Natural killer cell (primary cell): ENCODE measurements around the gene CPEB4. TPM values are rescaled to one million over a fixed set of nuclear protein-coding genes. Genes with fewer than 3 reads are reported as not detected.

Experiments
- ATAC-seq, 3 donors: fragments of 150-1000 bp in 2 of 3; fragments of 200-7000 bp in 1 of 3; cut with Tn5 transposase; 1 replicate in 1 of 3; 2 replicates in 2 of 3; pipeline ENCODE4 v1.10.0; 2021; ENCODE audit warnings: mild to moderate bottlenecking in 2 of 3, moderate library complexity in 2 of 3
- DNase-seq, 2 donors: peaks; one replicate each; pipeline versions ENCODE4 v3.0.0 to v3.0.0-alpha.2; 2013 to 2021; ENCODE audit warnings: mixed read lengths in 1 of 2
- H3K27ac ChIP-seq: one replicate; pipeline ENCODE4 v1.5.1; 2013; ENCODE audit warnings: mild to moderate bottlenecking, low read length
- H3K27me3 ChIP-seq: one replicate; pipeline ENCODE4 v1.6.1; 2013; ENCODE audit warnings: low read length; ENCODE audit not compliant: control insufficient read depth, insufficient read depth
- H3K36me3 ChIP-seq: one replicate; pipeline ENCODE4 v1.6.1; 2013; ENCODE audit warnings: low read length; ENCODE audit not compliant: control insufficient read depth, insufficient read depth
- H3K4me1 ChIP-seq: one replicate; pipeline ENCODE4 v1.6.1; 2013; ENCODE audit warnings: low read length; ENCODE audit not compliant: control insufficient read depth, insufficient read depth
- H3K4me3 ChIP-seq: one replicate; pipeline ENCODE4 v1.5.1; 2013; ENCODE audit warnings: low read length
- H3K9me3 ChIP-seq: one replicate; pipeline ENCODE4 v1.6.1; 2013; ENCODE audit warnings: low read length; ENCODE audit not compliant: control insufficient read depth, insufficient read depth
- H3K27ac Mint-ChIP-seq, 2 donors: one replicate each; pipeline ENCODE4 v1.8.0; 2022; ENCODE audit warnings: mild to moderate bottlenecking in 2 of 2, mixed read lengths in 2 of 2, moderate library complexity in 1 of 2
- H3K27me3 Mint-ChIP-seq, 2 donors: one replicate each; pipeline ENCODE4 v1.8.0; 2022; ENCODE audit warnings: low read depth in 2 of 2, mixed read lengths in 2 of 2
- H3K36me3 Mint-ChIP-seq: one replicate; pipeline ENCODE4 v1.8.0; 2022; ENCODE audit warnings: mixed read lengths
- H3K4me1 Mint-ChIP-seq, 2 donors: one replicate each; pipeline ENCODE4 v1.8.0; 2022; ENCODE audit warnings: mixed read lengths in 2 of 2
- H3K4me3 Mint-ChIP-seq: one replicate; pipeline ENCODE4 v1.8.0; 2022; ENCODE audit warnings: mild to moderate bottlenecking, moderate library complexity, mixed read lengths
- H3K9me3 Mint-ChIP-seq, 2 donors: one replicate each; pipeline ENCODE4 v1.8.0; 2022; ENCODE audit warnings: mixed read lengths in 2 of 2
- CTCF ChIP-seq: fragments of 200-600 bp; IDR thresholded peaks from one replicate; pipeline ENCODE4 v1.8.0; 2022; ENCODE audit warnings: antibody characterized with exemption
- WGBS: methylation state at CpG from one replicate; pipeline ENCODE4 v1.1.7; 2013; ENCODE audit warnings: missing lambda C conversion rate; ENCODE audit not compliant: insufficient coverage; 5-methylcytosine and 5-hydroxymethylcytosine counted together
- intact Hi-C: fragments of 100-400 bp; cut with micrococcal nuclease; formaldehyde crosslinking; loops from one replicate; pipeline ENCODE4 v1.14.2; 2022
- total RNA-seq, 4 donors: library from RNA; stranded (reverse); fragments of 120-200 nt in 1 of 4; gene quantifications; one replicate each; pipeline versions ENCODE4 v1.2.3 to v1.2.4, GENCODE V29; 2013 to 2022

CPEB4 gene
- total RNA-seq, 3 donors from 2014 or later (not counting 1 experiment from before 2014, with no cell fraction given), result 44.4 to 60.4 (median 55.1) TPM

- H3K4me3 ChIP-seq, result no peak overlapping the region
- no peaks in the 10 kb centered on the region for H3K27me3 Mint-ChIP-seq
- H3K27me3 ChIP-seq, result no peaks in the 10 kb centered on the region
- H3K36me3 ChIP-seq, result peaks cover 7% of the 10 kb centered on the region
- H3K27ac Mint-ChIP-seq, result no peak overlapping the region
- H3K36me3 Mint-ChIP-seq, result no peaks in the 10 kb centered on the region
- intact Hi-C loops, result loop anchor here (1.0 kb wide), 1 partner anchor 306 kb away; no protein-coding TSS in a partner anchor
- DNase-seq (no peak), ATAC-seq (no peak)
- no peak overlapping the region for H3K4me3 Mint-ChIP-seq
- H3K9me3 ChIP-seq, result no peaks in the 10 kb centered on the region
- no peaks in the 10 kb centered on the region for H3K9me3 Mint-ChIP-seq
- no peak for TF ChIP-seq CTCF
- no peaks in the 10 kb centered on the region for H3K4me1 ChIP-seq
- H3K4me1 Mint-ChIP-seq, result peaks cover 7 to 16% of the 10 kb centered on the region in 2 donors
- H3K27ac ChIP-seq, result no peak overlapping the region
Measured at GRCh38 chr5:173924899-173925298, 36.8 kb downstream of the CPEB4 start.

DNA sequence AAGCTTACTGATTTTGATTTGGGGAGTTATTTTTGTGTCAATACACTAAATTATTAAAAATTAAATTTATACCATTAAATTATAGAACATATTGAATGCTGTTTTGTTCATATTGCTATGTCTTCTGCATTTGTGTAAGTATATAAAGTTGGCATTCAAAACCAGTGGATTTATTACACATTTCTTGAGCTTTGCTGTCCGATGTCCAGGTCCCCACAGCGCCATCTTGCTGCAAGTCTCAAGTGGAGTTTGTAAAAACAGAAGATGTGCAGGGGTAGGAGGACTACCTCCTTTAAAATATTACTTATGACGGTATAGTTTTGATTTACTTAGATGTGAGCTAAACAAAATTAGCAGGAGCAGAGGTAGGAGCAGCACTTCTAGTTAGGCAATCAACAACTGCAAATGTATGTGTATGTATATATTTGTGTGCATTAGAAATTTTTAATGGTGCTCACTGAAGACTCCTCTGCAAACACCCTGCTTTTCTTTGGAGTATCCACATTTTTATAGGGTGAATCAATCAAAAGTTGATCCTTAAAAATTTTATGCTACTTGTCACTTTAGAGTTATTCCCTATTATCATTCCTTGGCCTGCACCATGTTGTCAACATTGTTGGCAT is 37.4 kb downstream of the CPEB4 start:
- Mint-ChIP-seq H3K36me3 (no peaks in the 10 kb centered on the region), H3K4me1 (peaks cover 7 to 16% of the 10 kb centered on the region in 2 donors), H3K9me3 (no peaks in the 10 kb centered on the region), H3K27me3 (no peaks in the 10 kb centered on the region), H3K4me3 (no peak overlapping the region), H3K27ac (no peak overlapping the region)
- ATAC-seq (peak in 2 of 3 donors; percentile 49 to 61), DNase-seq (peak in 1 of 2 donors; percentile 74)
- Histone ChIP-seq H3K36me3 (peaks cover 5% of the 10 kb centered on the region), H3K9me3 (no peaks in the 10 kb centered on the region), H3K4me3 (no peak overlapping the region), H3K27ac (no peak overlapping the region), H3K4me1 (no peaks in the 10 kb centered on the region), H3K27me3 (no peaks in the 10 kb centered on the region)
- TF ChIP-seq CTCF, result peak; percentile 57
- WGBS, result 8% methylated on average over 2 of the region's 3 CpGs
- intact Hi-C loops, result loop anchor here (1.0 kb wide), 1 partner anchor 306 kb away; no protein-coding TSS in a partner anchor

GRCh38 chr5:173926359-173926758 is 38.2 kb downstream of the CPEB4 start:
- Mint-ChIP-seq H3K4me3 (no peak overlapping the region), H3K9me3 (no peaks in the 10 kb centered on the region), H3K36me3 (no peaks in the 10 kb centered on the region), H3K27me3 (no peaks in the 10 kb centered on the region), H3K4me1 (peaks cover 8 to 16% of the 10 kb centered on the region in 2 donors), H3K27ac (no peak overlapping the region)
- H3K27ac ChIP-seq, result no peak overlapping the region
- DNase-seq, result no peak
- no peaks in the 10 kb centered on the region for H3K27me3 ChIP-seq
- no peaks in the 10 kb centered on the region for H3K9me3 ChIP-seq
- intact Hi-C loops, result no loop called here
- 86% methylated on average over 2 of the region's 2 CpGs for WGBS
- H3K4me1 ChIP-seq, result no peaks in the 10 kb centered on the region
- H3K4me3 ChIP-seq, result no peak overlapping the region
- no peak for ATAC-seq
- TF ChIP-seq CTCF, result no peak
- peaks cover 5% of the 10 kb centered on the region for H3K36me3 ChIP-seq
